OCI-LY7 (cell line): ENCODE results near the gene CMIP. TPM values are rescaled to one million over a fixed set of nuclear protein-coding genes. Genes with fewer than 3 reads are reported as not detected.

Source experiments
- BruUV-seq: library from RNA; stranded (reverse); fragments of 400-500 nt; replicated peaks from 2 replicates; lab custom pipeline; 2021; lab: Mats Ljungman, UMichigan
- CTCF ChIA-PET: fragments of 300-600 bp; sonication (Branson Sonifier 250); formaldehyde crosslinking; loops from one replicate; lab custom pipeline; 2022; ENCODE audit warnings: antibody characterized with exemption; ENCODE audit not compliant: unreplicated experiment; lab: Charles Lee
- POLR2A ChIA-PET: fragments of 300-600 bp; sonication (Branson Sonifier 250); formaldehyde crosslinking; loops from one replicate; lab custom pipeline; 2022; ENCODE audit warnings: antibody characterized with exemption; lab: Charles Lee
- DNase-seq: peaks from one replicate; pipeline ENCODE4 v3.0.0-alpha.2; 2015; ENCODE audit warnings: low spot score
- H2AFZ ChIP-seq: fragments of 200-600 bp; sonication (generic), shearing (Covaris generic); 2 replicates; pipeline ENCODE4 v1.6.1; 2014; ENCODE audit warnings: mild to moderate bottlenecking, antibody characterized with exemption, low read length, moderate library complexity
- H3K27ac ChIP-seq: fragments of 200-600 bp; sonication (generic); 2 replicates; pipeline ENCODE4 v1.5.1; 2014; ENCODE audit warnings: mixed run types, low read depth, mild to moderate bottlenecking, moderate library complexity, low read length, inconsistent platforms; ENCODE audit not compliant: poor library complexity, severe bottlenecking
- H3K36me3 ChIP-seq: fragments of 200-600 bp; sonication (generic); 2 replicates; pipeline ENCODE4 v1.6.1; 2014; ENCODE audit warnings: mild to moderate bottlenecking, antibody characterized with exemption, low read length, moderate library complexity, mixed read lengths; ENCODE audit not compliant: insufficient read depth
- H3K4me1 ChIP-seq: fragments of 200-600 bp; sonication (generic); 2 replicates; pipeline ENCODE4 v1.5.1; 2014; ENCODE audit warnings: mild to moderate bottlenecking, low read length; ENCODE audit not compliant: insufficient read depth, poor library complexity, severe bottlenecking
- H3K4me2 ChIP-seq: fragments of 200-600 bp; sonication (generic); 2 replicates; pipeline ENCODE4 v1.6.1; 2014; ENCODE audit warnings: mild to moderate bottlenecking, low read length
- H3K4me3 ChIP-seq: fragments of 200-600 bp; sonication (generic); 2 replicates; pipeline ENCODE4 v1.5.1; 2014; ENCODE audit warnings: mild to moderate bottlenecking, low read depth, low read length; ENCODE audit not compliant: poor library complexity, severe bottlenecking
- H3K79me2 ChIP-seq: fragments of 200-600 bp; sonication (generic); 2 replicates; pipeline ENCODE4 v1.6.1; 2016; ENCODE audit warnings: low read depth, mild to moderate bottlenecking, low read length, moderate library complexity, mixed read lengths; ENCODE audit not compliant: insufficient read depth
- H3K9me2 ChIP-seq: fragments of 200-600 bp; sonication (generic); 2 replicates; pipeline ENCODE4 v1.6.1; 2016; ENCODE audit warnings: mild to moderate bottlenecking, low read length, mixed read lengths; ENCODE audit not compliant: insufficient read depth
- H3K9me3 ChIP-seq: fragments of 200-600 bp; sonication (generic); 2 replicates; pipeline ENCODE4 v1.6.1; 2014; ENCODE audit warnings: mild to moderate bottlenecking, mixed run types, low read length, mixed read lengths
- H4K20me1 ChIP-seq: fragments of 200-600 bp; sonication (generic); 2 replicates; pipeline ENCODE4 v1.6.1; 2014; ENCODE audit warnings: mild to moderate bottlenecking, antibody characterized with exemption, low read length, moderate library complexity, mixed read lengths; ENCODE audit not compliant: insufficient read depth
- CTCF ChIP-seq: fragments of 200-600 bp; sonication (generic); conservative IDR thresholded peaks from 2 replicates; pipeline ENCODE4 v1.5.1; 2014; ENCODE audit warnings: mild to moderate bottlenecking, antibody characterized with exemption, low read length, moderate library complexity, mixed read lengths
- EZH2phosphoT487 ChIP-seq: fragments of 200-600 bp; sonication (generic); IDR thresholded peaks from 2 replicates; pipeline ENCODE4 v1.6.1; 2018; ENCODE audit warnings: low read depth, borderline replicate concordance, mild to moderate bottlenecking, mixed run types, antibody characterized with exemption, low read length, moderate library complexity, mixed read lengths
- intact Hi-C: fragments of 100-400 bp; cut with micrococcal nuclease; formaldehyde crosslinking; loops from one replicate; pipeline ENCODE4 v1.10.0; 2022; ENCODE audit not compliant: unreplicated experiment
- total RNA-seq, 2 experiments: library from RNA; depleted of rRNA in 1 of 2; stranded (reverse); fragments of >200 nt in 1 of 2; shearing (Covaris generic) in 1 of 2; gene quantifications; 2 replicates each; pipeline ENCODE4 v1.2.3, GENCODE V29; 2014 to 2022

The CMIP gene
- total RNA-seq, 2 experiments from 2014 or later = 15.4 to 70.3 TPM

GRCh38 chr16:81695321-81696165 lies 250.9 kb downstream of the CMIP start:
- Histone ChIP-seq H3K9me2 (no peaks in the 10 kb centered on the region), H2AFZ (no peak overlapping the region), H3K9me3 (no peaks in the 10 kb centered on the region), H3K36me3 (peaks cover 32% of the 10 kb centered on the region; the same call in 1 of the 2 replicates), H3K4me2 (no peak overlapping the region), H3K27ac (no peak overlapping the region), H3K4me3 (no peak overlapping the region), H3K79me2 (no peaks in the 10 kb centered on the region), H4K20me1 (no peaks in the 10 kb centered on the region), H3K4me1 (peaks cover 6% of the 10 kb centered on the region)
- intact Hi-C loops = no loop called here
- POLR2A ChIA-PET = no interaction called here
- no peak for TF ChIP-seq CTCF
- no peak for TF ChIP-seq EZH2phosphoT487
- DNase-seq = no peak
- CTCF ChIA-PET = interaction anchor here (0.6 kb wide), 1 partner anchor 285 kb away, joined by 3 read pairs; no protein-coding TSS in a partner anchor
- no TSS peak for BruUV-seq

GRCh38 chr16:81696166-81696960 lies 251.8 kb downstream of the CMIP start:
- intact Hi-C loops = no loop called here
- Histone ChIP-seq H3K36me3 (peaks cover 32% of the 10 kb centered on the region; the same call in 1 of the 2 replicates), H4K20me1 (no peaks in the 10 kb centered on the region), H2AFZ (no peak overlapping the region), H3K4me3 (no peak overlapping the region), H3K9me2 (no peaks in the 10 kb centered on the region), H3K4me2 (no peak overlapping the region), H3K27ac (no peak overlapping the region), H3K4me1 (peaks cover 6% of the 10 kb centered on the region), H3K9me3 (no peaks in the 10 kb centered on the region), H3K79me2 (no peaks in the 10 kb centered on the region)
- no peak for DNase-seq
- POLR2A ChIA-PET = no interaction called here
- CTCF ChIA-PET = interaction anchor here (0.6 kb wide), 1 partner anchor 286 kb away, joined by 3 read pairs; no protein-coding TSS in a partner anchor
- TF ChIP-seq EZH2phosphoT487 (no peak), CTCF (no peak)
- BruUV-seq = no TSS peak
